NCI-H345 treated with DMSO at 0.1 percent for 48 hours (cell line): ENCODE measurements around the gene TRMT13.

Experiments used
- DNase-seq: peaks from one replicate; lab custom pipeline; 2025; ENCODE audit not compliant: unreplicated experiment; lab: John Stamatoyannopoulos, UW

TRMT13 gene, protein sequence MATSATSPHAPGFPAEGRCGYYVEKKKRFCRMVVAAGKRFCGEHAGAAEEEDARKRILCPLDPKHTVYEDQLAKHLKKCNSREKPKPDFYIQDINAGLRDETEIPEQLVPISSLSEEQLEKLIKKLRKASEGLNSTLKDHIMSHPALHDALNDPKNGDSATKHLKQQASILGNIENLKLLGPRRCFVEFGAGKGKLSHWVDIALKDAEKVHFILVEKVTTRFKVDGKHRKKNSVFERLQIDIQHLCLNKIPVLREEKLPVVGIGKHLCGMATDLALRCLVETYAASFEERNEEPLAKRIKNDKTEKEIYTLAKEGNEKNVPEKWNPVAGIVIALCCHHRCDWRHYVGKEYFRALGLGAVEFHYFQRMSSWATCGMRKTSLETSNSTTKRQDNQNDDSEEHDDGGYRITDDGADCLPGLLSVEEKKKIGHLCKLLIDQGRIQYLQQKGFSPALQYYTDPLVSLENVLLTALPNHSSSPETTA

DNA sequence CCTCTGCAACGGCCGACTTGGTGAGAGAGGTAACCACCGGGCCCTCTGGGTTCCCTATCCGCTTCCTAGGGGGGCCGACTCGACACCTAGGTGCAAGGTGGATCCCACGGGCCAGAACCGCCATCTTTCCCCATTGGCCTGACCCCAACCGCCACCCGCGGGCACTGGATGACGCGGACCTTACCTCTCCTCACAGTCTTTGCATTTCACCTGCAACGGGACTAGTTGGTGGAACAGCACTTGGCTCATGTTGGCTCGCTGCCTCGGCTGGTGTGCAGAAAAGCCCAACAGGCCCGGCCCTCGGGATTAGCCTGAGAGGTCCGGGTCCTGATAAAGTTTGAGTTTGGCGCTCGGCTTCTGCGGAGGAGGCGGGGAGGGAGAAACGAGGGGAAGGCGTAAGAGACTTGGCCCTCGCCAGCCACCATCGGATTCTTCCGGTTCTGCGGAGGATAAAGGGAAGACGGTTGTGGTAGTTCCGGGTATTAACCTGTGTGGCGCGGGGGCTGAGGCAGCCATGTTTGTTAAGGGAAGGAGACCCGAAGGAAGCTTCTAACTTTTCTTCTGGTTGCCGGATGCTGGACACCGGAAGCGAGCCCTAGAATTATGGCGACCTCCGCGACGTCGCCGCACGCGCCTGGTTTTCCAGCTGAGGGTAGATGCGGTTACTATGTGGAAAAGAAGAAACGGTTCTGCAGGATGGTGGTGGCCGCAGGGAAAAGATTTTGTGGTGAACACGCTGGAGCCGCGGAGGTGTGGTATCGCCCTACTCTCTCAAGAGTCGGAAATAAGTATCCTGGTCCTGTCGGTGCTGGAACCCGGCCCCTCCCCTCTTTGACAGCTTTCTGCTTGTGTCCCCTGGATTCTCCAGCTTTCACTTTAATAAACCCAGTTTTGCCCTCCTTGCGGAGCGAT lies at the start of gene TRMT13, which contains the start of gene SASS6:
TRMT13 (plus strand) TSS at position 598 of the 912 bp plus-strand sequence; CDS start at position 604, 6 bp downstream.
SASS6 (minus strand) TSS at position 365 of the 912 bp plus-strand sequence; CDS start at position 249, 116 bp downstream.
- DNase-seq, result peak; percentile 96

- no peak for DNase-seq
Measured at GRCh38 chr1:100087396-100087795, 45.6 kb upstream of the TRMT13 start.

GRCh38 chr1:100089082-100089481 lies 43.9 kb upstream of the TRMT13 start:
- no peak for DNase-seq

GRCh38 chr1:100090471-100090870 lies 42.5 kb upstream of the TRMT13 start:
- DNase-seq, result no peak

GRCh38 chr1:100100202-100100601 lies 32.8 kb upstream of the TRMT13 start:
- no peak for DNase-seq

GRCh38 chr1:100101564-100101963 lies 31.4 kb upstream of the TRMT13 start:
- no peak for DNase-seq

DNA sequence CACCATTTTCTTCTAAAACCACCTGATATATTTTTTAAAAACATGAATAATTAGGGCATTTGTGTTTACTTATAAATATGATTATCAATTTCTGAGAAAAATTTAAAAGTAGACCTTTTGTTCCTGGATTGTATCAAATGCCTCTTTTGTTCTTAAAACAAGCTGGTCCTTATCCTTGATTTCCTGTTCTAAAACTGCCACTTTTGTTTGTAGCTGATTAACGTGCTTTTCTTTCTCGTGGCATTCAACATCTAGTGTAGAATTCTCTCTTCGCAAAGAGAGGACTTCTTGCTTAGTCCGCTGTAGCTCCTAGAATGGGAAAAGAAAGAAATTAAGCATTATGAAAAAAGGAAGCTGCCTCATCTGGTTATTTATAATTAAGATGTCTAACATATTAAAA lies 25.3 kb upstream of the TRMT13 start:
- DNase-seq, result no peak

- no peak for DNase-seq
Measured at GRCh38 chr1:100109554-100110066, 23.4 kb upstream of the TRMT13 start.

- no peak for DNase-seq
Measured at GRCh38 chr1:100115524-100115923, 17.4 kb upstream of the TRMT13 start.

DNA sequence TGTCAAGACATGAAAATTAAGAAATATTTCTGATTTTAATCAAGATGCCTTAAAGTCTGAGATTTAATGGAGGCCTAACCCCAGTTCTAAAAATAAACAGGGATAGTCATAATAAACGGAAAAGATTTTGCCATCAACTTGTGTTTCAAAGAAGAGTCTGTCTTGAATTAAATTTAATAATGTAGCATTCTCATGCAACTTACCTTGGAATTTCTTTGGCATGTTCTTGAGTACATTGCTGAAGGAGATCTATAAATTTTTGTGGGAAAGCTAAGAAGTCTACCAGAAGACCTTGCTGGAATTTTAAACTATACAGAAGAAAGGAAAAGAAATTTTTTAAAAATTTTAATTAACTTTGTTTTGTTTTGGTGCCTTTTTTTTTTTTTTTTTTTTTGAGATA lies 10.8 kb upstream of the TRMT13 start:
- DNase-seq, result no peak

GRCh38 chr1:100127226-100127625 lies 5.7 kb upstream of the TRMT13 start:
- no peak for DNase-seq

GRCh38 chr1:100130552-100131077 lies 2.3 kb upstream of the TRMT13 start:
- DNase-seq, result no peak

DNA sequence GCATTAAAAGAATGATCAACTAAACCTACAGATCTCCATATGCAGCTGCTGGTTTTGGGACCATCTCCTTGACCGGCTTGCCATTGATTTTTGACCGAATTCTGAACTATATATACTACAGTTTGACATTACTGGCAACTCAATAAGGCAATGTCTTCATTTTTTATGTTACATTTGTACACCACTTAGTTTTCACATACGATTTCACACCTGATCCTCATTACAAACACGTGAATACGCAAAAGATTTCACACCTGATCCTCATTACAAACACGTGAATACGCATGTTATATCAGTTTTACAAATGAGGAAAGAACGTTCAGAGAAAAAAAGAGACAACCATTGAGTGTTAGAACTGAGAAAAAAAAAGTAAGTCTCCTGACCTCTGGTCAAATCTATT lies 1.3 kb upstream of the TRMT13 start:
- no peak for DNase-seq

GRCh38 chr1:100134872-100135271 lies 1.9 kb downstream of the TRMT13 start:
- no peak for DNase-seq

- no peak for DNase-seq
Measured at GRCh38 chr1:100137602-100138001, 4.6 kb downstream of the TRMT13 start.

- no peak for DNase-seq
Measured at GRCh38 chr1:100141192-100141591, 8.2 kb downstream of the TRMT13 start.

- DNase-seq, result no peak
Measured at GRCh38 chr1:100142343-100142742, 9.4 kb downstream of the TRMT13 start.

DNA sequence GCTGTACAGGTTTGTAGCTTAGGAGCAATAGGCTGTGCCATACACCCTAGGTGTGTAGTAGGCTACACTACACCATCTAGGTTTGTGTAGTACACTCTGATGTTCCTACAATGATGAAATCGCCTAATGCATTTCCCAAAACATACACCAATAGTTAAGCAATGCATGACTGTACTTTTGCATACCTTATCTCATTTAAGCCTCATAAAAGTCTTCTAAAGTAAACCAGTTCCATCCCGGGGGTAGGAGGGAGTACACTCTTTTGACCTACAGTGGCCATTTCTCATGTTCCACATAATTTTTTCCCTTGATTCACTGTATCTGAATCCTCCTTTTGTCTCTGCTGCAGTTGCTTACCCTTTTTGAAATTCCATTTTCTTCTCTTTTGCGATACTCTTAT lies 12.2 kb downstream of the TRMT13 start:
- DNase-seq, result no peak

DNA sequence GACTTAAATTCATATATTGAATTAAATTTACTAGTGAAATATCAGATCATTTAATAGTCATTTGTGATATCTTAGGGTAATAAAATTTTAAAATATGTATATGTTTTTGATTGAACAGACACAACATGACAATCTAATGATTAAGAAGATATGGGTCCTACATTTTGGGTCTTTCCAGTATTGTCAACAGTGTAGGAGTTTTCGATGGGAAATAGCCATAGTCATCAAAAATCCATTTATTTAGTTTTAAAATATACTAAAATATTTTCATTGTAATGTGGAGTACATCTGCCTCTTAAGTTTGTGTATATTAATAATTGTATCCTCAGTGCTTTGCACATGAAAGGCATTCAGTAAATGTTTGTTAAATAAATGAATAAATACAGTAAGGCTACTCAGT lies 14.0 kb downstream of the TRMT13 start:
- DNase-seq, result no peak

GRCh38 chr1:100147875-100148274 lies 14.9 kb downstream of the TRMT13 start:
- DNase-seq, result no peak

GRCh38 chr1:100151679-100152078 lies 18.7 kb downstream of the TRMT13 start:
- no peak for DNase-seq
